Raji (cell line): ENCODE data around the gene ZFAND3.

Experiments used
- POLR2A ChIP-seq: IDR thresholded peaks from 2 replicates; pipeline ENCODE4 v1.6.1; 2011; ENCODE audit warnings: low read depth, low read length, control low read depth; ENCODE audit not compliant: insufficient read depth

ZFAND3 gene

DNA sequence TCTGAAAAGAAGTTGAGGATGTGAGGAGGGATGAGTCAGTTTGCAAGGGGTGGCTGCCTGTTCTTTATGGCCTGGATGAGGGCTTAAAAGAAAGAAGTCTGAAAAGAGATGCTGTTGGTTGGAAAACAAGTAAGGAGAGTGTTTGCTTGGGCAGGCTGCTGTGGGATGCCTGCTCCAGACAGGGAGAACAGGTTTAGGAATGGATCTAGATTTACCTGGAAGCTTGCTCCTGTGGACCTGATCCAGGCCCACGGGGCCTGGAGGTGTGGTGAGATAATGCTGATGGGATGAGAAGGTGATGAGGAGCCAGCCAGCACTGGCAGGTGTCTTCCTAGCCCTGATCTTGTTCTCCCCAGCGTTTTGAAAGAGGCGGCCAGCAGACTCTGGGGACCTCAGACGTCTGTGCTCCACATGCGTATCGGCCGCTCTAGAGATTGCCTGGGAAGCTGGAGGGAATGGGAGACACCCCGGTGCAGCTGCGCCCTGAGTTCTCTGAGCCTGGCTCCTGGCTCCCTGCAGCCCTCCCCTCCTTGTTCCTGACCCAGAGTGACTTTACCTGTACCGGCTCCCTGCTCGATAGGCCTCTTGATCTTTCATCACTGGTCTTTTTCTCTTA is 331.3 kb downstream of the ZFAND3 start:
- TF ChIP-seq POLR2A = no peak

DNA sequence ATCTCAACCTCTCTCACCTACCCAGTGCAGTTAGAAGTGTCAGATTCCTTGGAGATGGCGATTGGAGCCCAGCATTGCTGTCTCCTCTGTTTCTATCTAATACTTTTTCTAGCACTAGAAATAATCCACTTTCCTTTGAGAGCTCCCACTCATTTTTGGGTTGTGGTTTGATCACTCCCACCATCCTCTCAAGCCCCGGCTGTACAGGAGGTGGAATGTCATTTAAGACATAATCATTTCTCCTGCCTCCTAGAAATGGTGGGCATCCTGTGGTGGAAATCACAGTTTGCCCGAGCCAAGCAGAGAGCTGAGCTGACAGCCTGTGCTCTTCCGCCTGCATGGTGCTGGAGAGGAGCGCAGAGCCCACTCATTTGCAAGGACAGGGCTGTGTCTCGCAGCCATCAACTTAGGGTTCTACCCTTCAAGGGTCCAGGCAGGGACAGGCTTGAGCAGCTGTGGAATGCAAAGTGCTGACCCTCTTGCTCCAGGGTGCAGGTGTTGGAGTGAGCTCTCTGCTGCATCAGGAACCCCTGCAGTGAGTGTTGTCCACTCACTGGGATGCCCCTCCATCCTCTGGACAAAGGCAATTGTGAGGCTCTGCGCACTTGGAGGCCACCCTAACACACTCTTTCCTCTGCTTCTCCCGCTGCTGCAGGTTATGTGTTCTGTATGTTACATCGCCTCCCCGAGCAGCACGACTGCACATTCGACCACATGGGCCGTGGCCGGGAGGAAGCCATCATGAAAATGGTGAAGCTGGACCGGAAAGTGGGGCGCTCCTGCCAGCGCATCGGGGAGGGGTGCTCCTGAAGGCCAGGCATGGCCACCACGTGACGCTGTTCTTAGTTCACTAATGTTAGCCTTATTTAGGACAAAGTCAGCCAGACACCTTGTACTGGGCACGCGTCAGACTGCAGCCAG is 332.3 kb downstream of the ZFAND3 start:
- no peak for TF ChIP-seq POLR2A

DNA sequence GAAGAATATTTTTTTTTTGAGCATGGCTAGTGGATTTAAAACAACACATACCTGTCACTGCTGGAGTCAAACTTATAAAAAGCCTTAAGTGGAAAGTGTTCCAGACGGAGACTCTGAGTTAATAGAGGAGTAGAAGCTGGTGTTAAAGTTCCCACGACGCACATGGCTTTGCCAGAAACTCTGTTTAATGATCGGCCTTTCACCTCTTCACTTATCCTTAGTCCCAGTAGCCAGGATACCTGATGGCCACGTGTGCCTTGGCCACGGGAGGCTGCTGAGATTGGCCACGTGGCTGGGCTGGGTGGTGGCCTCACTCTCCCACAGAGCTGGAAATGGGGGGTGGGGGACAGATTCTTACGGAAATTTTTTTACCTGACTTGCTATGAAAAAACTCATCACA is 333.1 kb downstream of the ZFAND3 start:
- no peak for TF ChIP-seq POLR2A

DNA sequence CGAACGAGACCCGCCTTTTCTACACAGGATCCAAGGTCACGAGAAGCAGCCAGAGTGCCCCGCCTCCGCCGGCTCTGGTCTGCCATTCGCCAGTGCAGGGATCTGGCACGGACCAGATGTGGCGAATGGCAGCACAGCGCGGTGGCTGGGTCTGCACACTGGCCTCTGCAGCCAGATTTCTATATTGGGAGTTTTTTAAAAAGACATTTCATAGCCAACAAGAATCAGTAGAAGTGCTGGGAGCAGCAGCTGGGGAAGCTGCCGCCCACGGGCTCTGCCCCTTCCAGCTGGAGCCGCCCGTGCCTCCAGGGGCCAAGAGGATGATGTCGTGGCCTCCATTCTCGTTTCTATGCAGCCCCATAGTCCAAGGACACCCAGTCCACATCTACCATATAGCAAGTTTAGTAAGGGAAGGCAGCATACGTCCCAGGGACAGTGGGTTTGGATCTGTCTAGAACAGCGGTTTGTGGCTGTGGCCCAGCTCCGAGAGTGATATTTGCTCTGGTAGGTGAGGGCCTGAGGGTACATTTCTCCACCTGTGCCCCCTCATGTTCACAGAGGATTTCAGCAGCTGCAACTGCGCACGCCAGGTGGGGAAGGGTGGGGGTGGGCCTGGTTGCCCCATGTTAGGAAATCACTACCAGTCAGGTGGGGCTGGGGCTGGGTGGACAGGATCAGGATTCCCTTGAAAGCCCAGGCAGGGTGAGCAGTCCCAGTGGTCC is 333.7 kb downstream of the ZFAND3 start:
- TF ChIP-seq POLR2A = no peak

DNA sequence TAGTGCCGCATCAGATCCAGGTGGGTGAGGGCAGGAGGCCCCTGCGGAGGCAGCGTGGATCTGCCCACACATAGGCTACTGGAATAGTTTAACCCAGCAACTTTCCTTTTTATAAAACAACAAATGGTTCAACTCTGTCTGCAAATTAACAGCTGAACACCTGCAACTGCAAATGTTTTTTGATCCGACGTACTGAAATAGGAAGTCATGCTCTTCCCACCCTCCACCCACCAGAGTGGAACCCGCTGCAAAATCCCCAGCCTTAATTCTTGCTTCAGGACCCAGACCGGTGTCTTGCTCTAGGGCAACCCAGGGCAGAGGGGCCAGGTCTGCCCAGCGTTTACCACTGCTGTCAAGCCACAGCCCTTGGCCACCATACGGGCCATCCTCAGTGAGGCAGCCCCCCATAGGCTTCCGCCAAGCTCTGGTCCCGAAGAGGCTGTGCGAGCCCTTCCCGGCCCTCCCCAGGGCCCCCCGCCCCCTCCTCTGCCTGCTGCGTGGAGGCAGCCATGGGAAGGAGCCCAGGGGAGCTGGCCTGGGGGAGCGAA is 334.3 kb downstream of the ZFAND3 start:
- no peak for TF ChIP-seq POLR2A

DNA sequence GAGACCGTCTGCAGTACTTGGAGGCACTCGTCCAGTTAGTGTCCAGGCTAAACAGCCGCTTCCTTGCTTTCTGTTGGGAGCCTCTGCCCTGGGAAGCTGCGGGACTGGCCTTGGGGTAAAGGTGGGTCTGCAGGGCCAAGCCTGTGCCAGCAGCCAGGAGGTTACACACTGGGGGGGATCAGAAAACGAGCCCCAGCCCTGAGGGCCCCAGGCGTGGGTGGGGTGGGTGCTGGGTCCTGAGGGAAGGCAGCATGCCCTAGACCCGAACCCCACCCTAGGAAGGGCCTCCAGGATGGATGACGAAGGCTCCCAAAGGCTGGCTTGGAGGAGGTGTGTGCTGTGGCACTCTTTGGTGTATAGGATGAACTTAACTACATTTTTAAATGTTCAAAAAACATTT is 335.2 kb downstream of the ZFAND3 start:
- TF ChIP-seq POLR2A = no peak

DNA sequence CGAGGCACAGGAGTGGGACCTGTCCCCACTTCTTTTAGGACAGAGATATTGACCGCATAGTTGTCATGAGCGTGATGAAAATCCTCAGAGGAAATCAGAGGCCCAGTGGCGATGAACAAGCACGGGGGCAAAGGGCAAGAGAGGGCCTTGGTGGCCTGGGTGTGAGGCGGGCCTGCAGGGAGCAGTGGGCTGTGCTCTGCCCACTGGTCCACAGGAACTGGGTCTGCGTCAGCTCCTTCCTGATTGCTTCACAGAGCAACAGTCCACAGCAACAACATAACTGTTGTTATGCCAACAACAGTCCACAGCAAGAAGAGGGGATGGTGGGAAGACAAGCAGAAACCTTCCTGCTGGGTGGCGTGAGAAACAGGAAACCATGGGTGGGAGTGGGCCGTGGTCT is 335.6 kb downstream of the ZFAND3 start:
- no peak for TF ChIP-seq POLR2A

DNA sequence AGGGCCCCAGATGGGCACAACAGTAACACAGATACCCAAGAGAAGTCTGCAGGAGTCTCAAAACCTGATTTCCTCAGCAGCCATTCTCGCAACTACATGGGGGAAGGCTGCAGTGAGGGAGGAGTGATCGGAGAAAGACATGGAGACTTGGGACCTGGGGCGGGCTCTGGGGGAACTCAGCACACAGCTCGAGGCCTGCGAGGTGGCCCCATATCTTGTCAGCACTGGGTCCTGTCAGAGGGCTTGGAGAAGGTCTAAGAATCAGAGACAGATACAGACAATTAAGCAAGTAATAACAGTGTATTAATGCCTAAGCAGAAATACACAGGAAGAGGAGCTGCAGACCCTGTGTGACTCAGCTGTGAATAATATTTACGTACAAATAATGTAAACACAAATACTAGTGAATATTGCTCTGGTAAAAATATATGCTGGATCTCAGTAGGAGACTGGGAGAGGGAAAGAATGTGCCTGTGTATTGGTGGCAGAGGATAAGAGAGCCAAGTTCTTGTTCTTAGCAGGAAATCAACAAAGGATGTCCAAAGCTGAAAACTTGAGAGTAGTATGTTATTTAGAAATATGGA is 336.2 kb downstream of the ZFAND3 start:
- TF ChIP-seq POLR2A = no peak

DNA sequence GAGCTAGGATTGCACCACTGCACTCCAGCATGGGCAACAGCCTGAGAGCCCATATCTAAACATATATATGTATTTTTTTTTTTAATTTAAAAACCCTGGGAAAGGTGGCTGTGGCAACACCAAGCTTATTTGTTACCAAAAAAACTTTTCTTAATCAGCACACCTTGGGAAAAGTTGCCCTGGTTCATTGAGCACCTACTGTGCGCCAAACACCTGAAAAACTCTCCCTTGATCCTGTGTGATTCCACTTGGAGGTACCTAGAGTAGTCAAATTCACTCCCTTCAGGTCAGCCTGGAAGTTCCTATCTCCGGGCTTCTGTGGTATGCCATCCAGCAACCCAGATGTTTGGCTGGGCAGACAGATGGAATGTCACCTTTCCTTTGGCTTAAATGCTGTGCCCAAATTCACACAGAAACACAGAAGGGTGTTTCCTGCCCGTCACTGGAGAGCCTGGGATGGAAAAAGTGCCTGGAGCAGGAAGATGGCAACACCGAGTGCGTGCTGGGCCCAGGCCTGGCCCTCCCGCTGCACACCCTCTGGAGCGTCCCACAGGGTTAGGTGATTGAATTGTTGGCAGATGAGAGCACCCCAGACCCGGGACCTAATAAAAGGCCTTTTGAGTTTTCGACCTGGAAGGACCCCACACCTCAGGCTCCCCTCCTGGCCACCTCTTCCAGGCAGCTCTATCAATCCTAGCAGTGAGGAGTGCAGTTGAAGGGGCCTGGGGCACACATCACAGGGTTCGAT is 337.5 kb downstream of the ZFAND3 start:
- TF ChIP-seq POLR2A = no peak

DNA sequence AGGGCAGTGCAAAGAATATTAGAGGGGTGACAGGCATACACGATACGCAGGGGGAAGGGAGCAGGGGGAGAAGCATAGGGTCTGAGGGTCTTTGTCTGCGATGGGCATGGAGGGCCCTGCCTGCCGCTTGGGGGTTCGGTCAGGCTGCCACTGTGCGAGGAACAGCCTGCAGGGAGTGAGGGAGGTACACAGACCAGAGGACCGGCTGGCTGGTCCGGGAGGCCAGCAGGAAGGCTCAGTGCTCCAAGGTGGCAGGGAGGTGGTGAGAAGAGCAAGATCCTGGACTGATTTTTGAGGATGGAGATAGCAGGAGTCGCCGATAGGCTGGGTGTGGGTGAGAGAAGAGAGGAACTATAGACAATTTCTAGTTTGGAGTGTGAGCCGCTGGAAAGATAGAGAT is 338.4 kb downstream of the ZFAND3 start:
- TF ChIP-seq POLR2A = no peak

DNA sequence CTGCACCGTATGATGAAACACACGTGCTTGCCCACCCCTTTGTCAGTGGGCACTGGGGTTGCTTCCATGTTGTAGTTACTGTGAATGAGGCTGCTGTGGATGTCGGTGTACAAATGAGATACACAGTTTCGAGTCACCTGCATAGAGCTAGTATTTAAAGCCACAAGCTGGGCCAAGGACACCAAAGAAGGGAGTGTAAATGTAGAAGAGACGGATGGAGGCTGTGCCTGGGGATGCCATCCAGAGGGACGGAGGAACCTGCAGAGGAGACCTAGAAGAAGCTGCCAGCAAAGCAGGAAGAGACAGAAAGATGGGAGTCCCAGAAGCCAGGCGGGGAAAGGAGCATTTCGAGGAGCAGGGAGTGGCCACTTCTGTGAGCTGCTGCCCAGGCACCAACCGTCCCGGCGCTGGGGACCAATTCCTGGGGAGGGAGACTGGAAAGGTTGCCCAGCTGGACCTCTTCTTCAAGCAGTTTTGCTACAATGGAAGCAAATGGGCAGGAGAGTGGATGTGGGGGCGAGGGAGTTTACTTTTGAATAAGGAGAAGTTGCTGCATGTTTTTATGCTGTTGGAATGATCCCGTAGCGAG is 339.3 kb downstream of the ZFAND3 start:
- TF ChIP-seq POLR2A = no peak

DNA sequence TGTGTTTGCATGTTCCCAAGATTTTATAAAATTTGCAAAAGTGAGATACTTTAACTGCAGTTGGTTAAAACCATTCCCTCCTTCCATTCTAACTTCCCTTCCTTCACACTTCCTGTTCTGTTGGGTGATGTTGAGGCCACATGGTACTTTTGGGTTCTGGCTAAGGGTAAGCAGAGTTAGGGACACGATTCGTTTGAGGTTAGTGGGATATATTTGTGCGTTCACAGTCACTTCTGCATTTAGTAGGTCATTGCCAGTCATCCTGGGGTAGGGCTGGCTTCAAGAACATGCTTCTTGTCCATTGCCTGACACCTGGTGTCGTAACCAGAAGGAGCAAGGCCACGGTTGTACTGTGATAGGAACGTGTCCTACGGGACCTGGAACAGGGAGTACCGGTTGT is 340.1 kb downstream of the ZFAND3 start:
- TF ChIP-seq POLR2A = no peak

DNA sequence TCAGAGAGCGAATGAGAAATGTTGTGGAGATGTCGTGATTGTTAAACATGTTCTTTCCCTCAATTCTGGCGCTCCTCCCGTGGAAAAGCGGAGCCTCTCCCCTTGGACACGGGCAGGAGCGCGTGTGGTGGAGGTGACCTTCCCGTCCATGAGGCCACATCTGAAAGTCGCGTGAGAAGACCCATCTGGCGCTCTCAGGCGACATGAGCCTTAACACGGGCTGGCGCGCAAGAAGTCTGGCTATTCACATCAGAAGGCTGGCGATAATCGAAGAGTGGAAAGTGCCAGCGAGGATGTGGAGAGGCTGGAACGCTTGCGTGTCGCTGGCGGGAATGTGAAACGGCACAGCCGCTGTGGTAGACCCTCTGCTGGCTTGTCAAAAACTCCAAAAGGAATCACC is 341.3 kb downstream of the ZFAND3 start:
- TF ChIP-seq POLR2A = no peak

DNA sequence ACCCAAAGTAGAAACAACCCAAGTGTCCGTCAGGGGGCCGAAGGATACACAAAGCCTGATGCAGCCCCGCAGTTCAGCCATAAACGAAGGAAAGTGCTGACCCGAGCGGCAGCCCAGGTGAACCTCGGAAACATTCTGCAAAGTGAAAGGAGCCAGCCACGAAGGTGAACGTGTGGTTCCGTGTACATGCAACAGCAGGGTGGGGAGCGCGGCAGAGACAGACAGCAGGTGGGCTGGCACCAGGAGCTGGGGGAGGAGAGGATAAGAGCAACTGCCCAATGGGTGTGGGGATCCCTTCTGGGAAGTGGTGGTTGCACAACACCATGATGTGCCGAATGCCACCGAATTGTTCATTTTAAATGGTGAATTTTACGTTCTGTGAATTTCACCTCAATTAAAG is 341.8 kb downstream of the ZFAND3 start:
- no peak for TF ChIP-seq POLR2A
